Activated CD4-positive, alpha-beta T cell treated with anti-CD3 and anti-CD28 coated beads for 1 hour (primary cell): ENCODE measurements around the gene PARP16.

Source experiments
- DNase-seq: peaks from one replicate; pipeline ENCODE4 v3.0.0-alpha.2; 2020

PARP16 gene

DNA sequence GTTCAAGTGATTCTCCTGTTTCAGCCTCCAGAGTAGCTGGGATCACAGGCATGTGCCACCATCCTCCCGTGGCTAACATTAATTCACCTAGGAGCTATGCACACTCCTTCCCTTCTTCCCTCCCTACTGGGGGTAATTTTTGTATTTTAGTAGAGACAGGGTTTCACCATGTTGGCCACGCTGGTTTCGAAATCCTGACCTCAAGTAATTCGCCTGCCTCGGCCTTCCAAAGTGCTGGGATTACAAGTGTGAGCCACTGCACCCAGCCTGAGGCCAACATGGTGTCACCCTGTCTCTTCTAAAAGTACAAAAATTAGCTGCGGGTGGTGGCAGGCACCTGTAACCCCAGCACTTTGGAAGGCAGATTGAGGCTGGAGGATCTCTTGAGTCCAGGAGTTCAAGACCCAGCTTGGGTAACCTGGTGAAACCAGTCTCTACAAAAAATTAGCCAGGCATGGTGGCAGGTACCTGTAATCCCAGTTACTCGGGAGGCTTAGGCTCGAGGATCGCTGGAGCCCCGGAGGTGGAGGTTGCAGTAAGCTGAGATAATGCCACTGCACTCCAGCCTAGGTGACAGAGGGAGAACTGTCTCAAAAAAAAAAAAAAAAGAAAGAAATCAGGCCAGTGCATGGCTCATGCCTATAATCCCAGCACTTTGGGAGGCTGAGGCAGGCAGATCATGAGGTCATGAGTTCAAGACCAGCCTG, 23.9 kb upstream of the PARP16 start:
- DNase-seq, result no peak

DNA sequence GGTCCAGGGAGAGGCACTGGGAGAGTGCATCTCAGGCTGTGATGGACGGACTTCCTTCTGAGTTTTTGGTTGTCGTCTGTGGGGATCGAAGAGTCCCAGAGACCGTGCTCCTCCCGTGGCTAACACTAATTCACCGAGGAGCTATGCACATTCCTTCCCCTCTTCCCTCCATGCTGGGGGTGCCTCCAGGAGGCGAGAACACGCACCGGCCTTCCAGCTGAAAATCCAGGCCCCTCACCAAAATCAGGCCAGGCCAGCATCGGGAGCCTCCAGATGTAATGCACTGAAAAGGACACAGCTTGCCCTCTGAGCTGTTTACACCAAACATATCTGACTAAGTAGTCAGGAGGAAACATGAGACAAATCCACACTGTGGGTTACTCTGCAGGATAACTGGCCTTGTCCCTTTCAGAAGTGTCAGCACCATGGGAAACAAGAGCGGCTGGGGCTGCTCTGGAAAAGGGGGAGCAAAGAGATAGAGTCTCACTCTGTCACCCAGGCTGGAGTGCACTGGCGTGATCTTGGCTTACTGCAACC, 23.3 kb upstream of the PARP16 start:
- no peak for DNase-seq

DNA sequence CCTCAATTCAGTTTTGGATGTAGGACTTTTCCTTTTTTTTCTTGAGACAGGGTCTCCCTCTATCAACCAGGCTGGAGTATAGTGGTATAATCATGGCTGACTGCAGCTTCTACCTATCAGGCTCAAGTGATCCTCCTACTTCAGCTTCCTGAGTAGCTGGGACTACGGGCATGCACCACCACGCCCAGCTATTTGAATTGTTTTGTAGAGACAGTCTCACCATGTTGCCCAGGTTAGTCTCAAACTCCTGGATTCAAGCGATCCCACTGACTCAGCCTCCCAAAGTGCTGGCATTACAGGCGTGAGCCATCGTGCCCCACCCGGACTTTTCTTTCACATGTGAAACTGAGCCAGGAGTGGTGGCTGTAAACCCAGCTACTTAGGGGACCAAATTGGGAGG, 21.3 kb upstream of the PARP16 start:
- DNase-seq, result no peak

DNA sequence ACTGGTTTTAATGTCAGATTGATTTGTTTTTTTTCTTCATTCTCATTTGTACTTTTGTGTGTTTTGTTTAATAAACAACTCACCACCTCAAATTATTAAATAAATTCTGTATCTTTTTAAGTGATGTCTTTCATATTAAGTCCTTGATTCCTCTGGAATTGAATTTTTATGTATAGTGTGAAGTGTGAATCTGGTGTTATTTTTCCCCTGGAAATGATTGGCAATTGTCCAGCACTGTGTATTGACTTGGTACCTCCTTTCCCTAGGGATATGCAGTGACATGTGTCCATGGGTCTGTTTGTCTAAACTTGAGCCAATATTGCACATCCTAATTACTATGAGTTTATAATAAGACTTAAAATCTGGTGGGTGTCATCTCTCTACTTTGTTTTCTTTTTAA, 19.9 kb upstream of the PARP16 start:
- no peak for DNase-seq

DNA sequence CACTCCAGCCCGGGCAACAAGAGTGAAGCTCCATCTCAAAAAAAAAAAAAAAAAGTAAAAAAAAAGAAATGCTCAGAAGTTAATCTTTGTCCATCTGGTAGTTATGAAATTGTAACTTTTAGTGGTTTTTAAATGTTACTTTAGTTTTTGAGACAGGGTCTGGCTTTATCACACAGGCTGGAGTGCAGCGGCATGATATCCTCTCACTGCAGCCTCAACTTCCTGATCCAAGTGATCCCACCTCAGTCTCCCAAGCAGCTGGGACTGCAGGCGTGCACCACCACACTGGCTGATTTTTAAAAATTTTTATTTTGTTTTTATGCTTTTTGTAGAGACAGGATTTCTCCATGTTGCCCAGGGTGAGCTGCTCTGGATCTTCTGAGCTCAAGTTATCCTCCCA, 19.1 kb upstream of the PARP16 start:
- DNase-seq, result no peak

DNA sequence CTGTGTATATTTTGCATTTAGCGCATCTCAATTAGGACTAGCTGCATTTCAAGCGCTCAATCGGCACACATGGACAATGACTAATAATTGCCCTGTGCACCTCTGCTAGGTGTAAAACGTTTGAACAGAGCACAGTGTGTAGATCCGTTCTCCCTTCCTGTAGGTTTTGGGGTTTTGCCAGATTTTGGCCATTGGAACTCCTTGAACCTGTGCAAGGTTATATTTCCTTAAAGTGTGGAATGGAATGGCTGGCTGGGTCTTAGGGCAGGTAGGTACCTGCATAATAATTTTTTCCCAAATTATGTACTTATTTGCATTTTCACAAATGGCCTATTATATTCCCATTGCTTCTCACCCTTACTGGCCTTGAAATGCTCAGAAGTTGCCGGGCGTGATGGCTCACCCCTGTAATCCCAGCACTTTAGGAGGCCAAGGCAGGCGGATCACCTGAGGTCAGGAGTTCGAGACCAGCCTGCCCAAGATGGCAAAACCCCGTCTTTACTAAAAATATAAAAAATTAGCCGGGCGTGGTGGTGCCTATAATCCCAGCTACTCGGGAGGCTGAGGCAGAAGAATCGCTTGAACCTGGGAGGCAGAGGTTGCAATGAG, 18.6 kb upstream of the PARP16 start:
- DNase-seq, result no peak

DNA sequence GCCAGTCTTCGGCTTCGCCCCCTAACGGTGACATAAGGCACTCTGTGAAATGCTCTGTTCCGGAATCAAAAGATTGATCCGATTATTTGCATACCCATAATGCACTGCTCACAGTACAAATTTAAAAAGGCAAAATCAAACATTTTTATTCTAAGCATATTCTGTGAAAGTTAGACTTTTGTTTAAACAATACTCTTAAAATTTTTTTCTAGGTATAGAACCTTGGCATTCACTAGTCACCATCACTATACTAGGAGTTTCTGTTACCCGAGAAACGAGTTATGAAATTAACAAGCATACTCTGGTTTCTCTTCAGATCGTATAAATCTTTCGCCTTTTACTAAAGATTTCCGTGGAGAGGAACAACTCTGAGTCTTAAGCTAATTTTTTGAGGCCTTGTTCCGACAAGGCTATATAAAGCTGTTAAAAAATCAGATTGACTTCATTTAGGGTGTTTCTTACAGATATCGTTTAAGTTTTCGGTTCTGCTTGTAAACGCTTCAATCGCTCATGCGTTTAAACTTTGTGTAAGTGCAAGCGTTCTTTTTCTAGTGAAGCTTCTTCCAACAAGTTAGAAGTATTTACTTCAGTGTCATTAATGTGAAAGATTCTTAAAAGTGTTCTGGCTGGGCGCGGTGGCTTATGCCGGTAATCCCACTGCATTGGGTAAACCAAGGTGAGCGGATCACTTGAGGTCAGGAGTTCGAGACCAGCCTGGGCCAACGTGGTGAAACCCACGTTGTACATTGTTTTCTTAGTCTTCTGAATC, 17.9 kb upstream of the PARP16 start, which contains the start of gene RNU5B-1:
RNU5B-1 (plus strand) TSS at position 297 of the 769 bp plus-strand sequence.
- DNase-seq, result peak; percentile 62

DNA sequence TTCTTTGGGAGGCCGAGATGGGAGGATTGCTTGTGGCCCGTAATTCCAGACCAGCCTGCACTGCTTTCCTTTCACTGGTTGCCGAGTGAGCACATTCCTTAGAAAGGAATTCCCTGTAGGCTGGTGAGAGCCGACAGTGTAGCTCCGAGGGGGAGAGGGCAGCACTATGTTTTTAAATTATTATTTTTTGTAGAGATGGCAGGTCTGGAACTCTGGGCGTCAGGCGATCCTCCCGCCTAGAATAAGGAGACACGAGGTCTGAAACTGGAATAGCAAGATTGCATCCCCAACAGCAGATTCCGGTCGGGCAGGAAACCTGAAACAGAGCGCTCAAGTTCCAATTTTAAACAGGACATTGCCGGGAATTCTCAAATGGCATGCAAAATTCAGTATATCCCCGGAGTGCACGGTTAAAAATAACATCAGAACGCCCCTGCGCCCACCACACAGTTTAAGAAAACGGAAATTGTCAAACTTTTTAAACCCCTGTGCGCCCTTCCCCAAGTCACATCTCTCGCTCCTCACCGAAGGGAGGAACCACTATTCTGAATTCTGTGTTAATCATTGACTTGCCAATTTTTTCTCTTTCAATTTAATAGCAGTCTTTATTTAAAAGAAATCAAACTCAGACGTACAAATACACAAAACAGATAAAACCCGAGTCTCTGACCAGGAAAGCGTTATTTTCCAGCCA, 17.2 kb upstream of the PARP16 start:
- no peak for DNase-seq

DNA sequence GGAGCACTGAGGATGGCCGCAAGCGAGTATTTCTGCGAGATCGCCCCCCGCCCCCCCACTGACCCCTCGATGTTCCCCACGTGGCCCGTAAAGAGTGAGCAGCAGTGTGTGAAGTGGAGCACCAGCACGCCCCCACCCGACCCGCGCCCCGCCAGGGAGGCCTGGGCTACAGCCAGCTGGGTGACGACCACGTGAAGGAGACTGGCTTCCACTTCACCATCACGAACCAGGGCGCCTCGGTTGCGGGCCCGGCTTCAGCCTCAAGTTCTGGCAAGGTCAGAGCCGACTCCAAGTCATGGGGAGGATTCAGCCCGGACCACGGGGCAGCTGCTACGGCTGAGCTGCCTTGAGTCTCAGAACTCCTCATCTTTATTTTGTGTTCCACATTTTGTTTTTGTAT, 15.4 kb upstream of the PARP16 start:
- no peak for DNase-seq

DNA sequence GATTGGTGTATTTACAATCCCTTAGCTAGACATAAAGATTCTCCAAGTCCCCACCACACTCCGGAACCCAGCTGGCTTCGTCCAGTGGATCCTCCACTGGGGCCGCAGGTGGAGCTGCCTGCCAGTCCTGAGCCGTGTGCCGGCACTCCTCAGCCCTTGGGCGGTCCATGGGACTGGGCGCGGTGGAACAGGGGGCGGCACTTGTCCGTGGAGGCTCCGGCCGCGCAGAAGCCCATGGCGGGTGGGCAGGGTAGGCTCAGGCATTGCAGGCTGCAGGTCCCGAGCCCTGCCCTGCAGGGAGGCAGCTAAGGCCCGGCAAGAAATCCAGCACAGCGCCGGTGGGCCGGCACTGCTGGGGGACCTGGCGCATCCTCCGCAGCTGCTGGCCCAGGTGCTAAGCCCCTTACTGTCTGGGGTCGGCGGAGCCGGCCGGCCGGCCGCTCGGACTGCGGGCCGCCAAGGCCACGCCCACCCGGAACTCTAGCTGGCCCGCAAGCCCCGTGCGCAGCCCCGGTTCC, 14.3 kb upstream of the PARP16 start:
- no peak for DNase-seq

DNA sequence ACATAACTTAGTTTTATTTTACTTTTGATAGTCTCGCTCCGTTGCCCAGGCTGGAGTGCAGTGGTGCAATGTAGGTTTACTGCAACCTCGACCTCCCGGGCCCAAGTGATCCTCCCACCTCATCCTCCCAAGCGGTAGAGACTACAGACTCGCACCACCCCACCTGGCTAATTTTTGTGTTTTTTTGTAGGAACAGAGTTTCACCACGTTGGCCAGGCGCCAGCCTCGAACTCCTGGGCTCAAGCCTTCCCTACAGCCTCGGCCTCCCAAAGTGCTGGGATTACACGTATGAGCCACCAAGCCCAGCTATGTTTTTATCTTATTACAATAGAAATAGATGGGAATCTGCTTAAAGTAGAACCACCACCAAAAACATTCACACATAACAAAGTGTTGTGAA, 12.0 kb upstream of the PARP16 start:
- no peak for DNase-seq

DNA sequence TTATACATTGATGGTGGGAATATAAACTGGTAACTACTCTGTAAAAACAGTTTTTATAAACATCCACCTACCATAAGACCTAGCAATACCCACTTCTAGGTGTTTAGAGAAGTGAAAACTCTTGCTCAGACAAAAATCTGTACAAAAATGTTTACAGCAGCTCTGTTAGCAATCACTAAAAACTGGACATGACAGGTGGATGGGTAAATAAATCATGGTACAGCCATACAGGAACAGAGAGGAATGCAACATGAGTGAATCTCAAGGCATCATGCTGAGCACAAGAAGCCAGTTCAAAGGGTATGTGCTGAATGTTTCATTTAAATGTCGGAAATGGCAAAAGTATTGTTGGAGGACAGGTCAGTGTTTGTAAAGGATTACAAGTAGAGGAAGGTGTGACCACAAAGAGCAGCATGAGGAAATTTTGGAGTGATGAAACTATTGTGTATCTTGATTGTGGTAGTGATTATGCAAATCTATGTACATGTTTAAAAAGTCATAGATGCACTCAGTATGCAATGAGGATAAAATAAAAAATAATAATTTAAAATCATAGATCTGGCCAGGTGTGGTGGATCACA, 6.3 kb upstream of the PARP16 start:
- DNase-seq, result no peak

DNA sequence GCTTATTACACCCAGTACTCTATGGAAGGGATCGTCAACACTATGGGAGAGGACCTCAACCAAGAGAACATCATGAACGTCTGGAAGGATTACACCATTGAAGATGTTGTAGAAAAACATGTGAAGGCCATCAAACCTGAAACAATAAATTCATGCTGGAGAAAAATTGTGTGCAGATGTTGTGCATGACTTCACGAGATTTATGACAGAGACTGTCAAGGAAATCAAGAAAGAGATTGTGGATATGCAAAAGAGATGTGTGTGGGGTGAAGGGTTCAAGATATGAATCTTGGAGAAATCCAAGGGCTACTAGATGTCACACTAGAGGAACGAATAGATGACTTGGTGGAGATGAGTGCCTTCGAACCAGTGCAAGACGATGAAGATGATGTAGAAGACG, 3.5 kb upstream of the PARP16 start:
- DNase-seq, result no peak

DNA sequence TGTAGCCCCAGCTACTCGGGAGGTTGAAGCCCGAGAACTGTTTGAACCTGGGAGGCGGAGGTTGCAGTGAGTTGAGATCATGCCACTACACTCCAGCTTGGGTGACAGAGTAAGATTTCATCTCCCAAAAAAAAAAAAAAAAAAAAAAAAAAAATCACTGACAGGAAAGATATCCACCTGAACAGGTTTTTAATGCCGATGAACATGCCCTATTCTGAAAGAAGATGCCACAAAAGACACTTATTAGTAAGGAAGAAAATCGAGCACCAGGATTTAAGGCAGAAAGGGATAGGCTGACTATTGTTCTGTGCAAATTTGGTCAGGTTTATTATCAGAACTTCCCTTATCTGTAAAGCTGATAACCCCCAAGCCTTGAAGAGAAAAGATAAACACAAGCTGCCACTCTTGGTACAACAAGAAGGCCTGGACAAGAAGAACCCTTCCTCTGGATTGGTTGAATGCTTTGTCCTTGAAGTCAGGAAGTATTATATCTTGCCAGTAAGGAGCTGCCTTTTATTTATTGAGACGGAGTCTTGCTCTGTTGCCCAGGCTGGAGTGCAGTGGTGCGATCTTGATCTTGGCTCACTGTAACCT, 2.7 kb upstream of the PARP16 start:
- no peak for DNase-seq

DNA sequence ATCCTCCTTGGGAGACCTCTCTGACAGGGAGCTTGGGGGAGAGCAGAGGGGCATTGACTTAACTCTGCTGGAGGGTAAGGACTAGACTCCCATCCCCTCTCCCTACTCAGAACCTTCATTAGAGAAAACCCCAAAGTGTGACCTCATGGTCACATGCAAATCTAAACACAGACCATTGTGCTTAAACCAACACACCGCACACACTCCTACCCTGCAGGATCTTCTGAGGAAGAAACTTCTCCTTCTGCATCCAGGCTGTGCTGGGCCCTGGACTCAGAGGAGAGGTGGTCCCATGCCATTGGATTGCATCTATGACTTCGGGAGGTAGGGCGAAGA, 805 bp upstream of the PARP16 start:
- no peak for DNase-seq

DNA sequence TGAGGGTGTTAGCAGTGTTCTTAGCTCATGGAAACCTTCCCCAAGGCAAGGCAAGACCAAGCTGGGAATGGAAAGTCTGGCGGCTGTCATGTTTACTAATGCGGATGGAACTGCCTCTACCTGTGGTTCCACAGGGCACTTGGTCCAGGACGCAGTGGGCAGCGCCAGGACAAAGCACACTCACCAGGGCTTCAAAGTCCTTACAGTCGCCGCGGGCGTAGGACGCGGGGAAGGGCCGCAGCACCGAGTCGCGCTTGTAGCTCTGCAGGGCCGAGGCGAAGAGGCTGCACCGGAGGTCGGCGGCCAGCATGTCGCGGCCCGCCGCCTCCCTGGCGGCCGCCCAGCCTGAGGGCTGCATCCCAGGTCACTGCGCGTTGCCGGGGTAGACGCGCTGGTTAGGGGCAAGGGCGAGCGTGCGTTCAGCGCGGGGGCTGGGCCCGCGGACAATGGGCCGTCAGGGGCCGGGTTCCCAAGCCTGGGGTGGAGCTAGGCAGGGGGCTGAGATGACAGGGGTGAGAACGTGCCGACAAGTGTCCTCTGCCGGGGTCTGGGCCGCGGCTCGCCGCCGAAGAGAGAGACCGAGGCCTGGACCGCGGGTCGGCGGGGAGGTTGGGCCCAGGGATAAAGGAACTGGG, 497 bp downstream of the PARP16 start:
- no peak for DNase-seq

DNA sequence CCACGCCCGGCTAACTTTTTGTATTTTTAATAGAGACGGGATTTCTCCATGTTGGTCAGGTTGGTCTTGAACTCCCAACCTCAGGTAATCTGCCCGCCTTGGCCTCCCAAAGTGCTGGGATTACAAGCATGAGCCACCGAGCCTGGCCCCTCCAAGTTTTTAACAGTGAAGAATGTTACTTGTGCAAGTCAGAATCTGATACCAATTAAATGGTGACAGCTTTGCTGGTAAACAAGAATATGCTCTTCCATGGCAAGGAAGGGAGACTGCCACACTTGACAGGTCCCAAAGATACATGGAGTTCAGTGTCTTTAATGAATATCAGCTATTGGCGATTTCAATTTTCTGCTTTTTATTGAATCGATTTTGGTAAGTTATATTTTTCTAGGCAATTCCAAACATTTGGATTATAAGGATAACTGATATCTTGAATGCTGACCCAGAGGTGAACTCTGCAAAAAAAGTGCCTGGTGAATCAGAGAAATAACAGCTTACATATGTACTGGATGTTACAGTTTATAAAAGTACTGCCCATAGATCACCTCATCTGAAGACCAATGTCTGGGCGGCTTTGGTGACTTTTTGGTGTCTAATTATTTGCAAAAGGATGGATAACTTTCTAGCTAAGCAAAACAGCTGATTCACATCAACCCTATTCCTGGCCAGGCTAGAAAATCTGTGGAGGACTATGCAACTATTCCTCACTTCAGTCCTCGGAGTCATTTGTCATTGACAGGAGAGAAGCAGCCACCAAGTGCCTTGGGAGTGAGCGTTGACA, 1.2 kb downstream of the PARP16 start:
- no peak for DNase-seq

DNA sequence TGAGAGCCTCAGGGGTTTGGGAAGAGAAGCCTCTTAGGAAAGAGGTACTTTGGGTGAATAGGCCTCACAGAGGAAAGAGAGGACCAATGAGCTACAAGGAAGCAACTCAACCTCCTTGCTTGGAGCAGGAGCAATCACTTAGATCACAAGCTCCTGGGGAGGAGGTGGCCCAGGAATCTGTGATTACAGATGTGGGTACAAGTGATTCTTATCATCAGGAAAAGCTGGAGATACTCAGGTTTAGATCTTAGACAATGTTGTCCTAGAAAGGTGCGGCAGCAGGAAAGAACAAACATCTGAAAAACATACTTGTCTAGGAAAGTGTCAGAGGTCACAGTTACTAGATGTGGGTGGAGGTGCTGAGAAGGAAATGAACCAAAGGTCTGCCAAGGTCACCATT, 8.2 kb downstream of the PARP16 start:
- DNase-seq, result no peak

DNA sequence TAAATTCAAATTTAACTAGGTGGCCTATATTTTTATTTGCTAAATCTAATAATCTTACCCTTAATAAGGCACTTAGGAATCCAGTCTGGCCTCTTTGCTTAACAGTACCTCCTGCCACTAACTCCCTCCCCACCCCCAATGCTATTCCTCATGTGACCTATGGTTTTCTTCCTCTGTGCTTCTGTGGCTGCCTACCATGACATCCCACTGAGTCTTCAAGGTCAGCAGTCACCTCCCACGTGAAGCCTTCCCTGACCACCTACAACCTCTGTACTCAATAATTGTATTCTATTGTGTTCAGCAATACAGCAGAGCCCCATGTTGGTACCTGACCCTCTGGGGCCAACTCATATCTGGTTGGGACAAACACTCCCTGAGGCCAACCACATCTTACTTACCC, 9.7 kb downstream of the PARP16 start:
- no peak for DNase-seq

DNA sequence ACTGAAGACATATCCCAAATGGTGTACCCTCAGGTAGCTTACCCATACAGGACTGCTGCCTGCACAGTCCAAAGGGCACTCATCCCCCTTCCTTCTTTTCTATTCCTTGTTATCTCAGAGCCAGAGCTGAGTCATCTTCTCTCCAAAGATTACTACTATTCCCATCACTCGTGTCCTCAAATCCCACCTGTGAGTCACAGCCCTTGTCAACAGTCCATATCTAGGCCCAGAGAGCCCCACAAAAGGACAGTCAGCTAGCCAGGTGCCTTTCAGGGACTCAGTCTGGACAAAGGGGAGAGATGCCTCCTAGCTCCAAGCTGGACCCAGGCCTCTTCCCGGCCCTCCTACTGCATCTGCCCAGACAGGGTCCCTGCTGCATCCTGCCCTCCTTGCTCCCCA, 11.0 kb downstream of the PARP16 start:
- no peak for DNase-seq

DNA sequence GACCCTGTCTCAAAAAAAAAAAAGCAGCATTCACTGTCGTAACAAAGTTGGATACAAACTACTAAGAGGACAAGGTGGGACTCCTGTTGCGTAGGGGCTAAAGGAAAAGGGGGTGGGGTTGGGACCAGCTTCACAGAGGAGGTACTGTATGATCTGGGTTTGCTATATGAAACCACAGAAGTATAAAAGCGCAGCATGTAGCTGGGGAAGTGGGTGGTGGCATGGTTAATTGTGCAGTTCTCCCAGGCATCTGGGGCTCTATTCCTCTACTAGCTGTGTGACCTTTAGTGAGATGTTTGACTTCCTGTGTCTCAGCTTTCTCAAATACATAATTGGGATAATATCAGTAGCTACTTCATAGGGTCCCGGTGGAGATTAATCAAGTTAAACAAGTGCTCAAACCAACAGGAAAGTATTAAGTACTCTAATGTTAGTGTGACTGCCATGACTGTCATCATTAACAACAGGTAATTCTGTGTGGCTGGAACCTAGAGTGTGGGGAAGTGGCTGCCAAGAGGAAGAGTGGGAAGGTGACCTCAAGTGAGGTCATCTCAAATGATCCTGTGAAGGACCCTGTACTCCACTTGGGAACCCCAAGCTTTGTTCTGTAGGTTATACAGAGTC, 11.5 kb downstream of the PARP16 start:
- no peak for DNase-seq
